Naive thymus-derived CD8-positive, alpha-beta T cell (primary cell): ENCODE results near the gene OVOL1. TPM values are rescaled to one million over a fixed set of nuclear protein-coding genes. Genes with fewer than 3 reads are reported as not detected.
"Not testable (repeated sequence)": the region's sequence is repeated elsewhere in the genome, so short reads cannot be mapped to it uniquely, and the experiment has no call there.

Experiments
- ATAC-seq, 2 donors: fragments of 150-1000 bp; cut with Tn5 transposase in 1 of 2; sonication (Bioruptor Pico), chemical (Tn5 transposase) in 1 of 2; 1 replicate in 1 of 2; 2 replicates in 1 of 2; pipeline ENCODE4 v1.10.0; 2021; ENCODE audit warnings: mild to moderate bottlenecking in 2 of 2, moderate library complexity in 2 of 2
- POLR2A ChIA-PET: fragments of 350-600 bp; sonication (Branson Sonifier 250); formaldehyde crosslinking; loops from one replicate; lab custom pipeline; 2021; ENCODE audit warnings: antibody characterized with exemption; lab: Charles Lee
- DNase-seq, 10 donors: peaks; one replicate each; pipeline versions ENCODE4 v3.0.0 to v3.0.0-alpha.2; 2020 to 2022
- H3K27ac Mint-ChIP-seq, 10 donors: one replicate each; pipeline ENCODE4 v1.8.0; 2020 to 2022; ENCODE audit warnings: mild to moderate bottlenecking in 10 of 10, mixed read lengths in 10 of 10, moderate library complexity in 4 of 10, inconsistent platforms in 1 of 10
- H3K27me3 Mint-ChIP-seq, 5 donors: one replicate each; pipeline ENCODE4 v1.8.0; 2021 to 2022; ENCODE audit warnings: mixed read lengths in 5 of 5
- H3K36me3 Mint-ChIP-seq, 3 donors: one replicate each; pipeline ENCODE4 v1.8.0; 2020 to 2022; ENCODE audit warnings: mixed read lengths in 3 of 3, mild to moderate bottlenecking in 2 of 3, inconsistent platforms in 1 of 3
- H3K4me1 Mint-ChIP-seq, 4 donors: one replicate each; pipeline ENCODE4 v1.8.0; 2021 to 2022; ENCODE audit warnings: mixed read lengths in 4 of 4
- H3K4me3 Mint-ChIP-seq, 10 donors: one replicate each; pipeline ENCODE4 v1.8.0; 2020 to 2022; ENCODE audit warnings: mild to moderate bottlenecking in 10 of 10, mixed read lengths in 10 of 10, moderate library complexity in 6 of 10, inconsistent platforms in 1 of 10
- H3K9me3 Mint-ChIP-seq, 9 donors: one replicate each; pipeline ENCODE4 v1.8.0; 2020 to 2022; ENCODE audit warnings: mixed read lengths in 9 of 9, mild to moderate bottlenecking in 3 of 9, inconsistent platforms in 1 of 9, moderate library complexity in 1 of 9
- polyA plus RNA-seq, 3 donors: library from polyadenylated mRNA; unstranded; fragments of 300-500 nt; fragmentation: Illumina TruSeq; gene quantifications; one replicate each; pipeline ENCODE4 v1.2.3, GENCODE V29; 2021
- total RNA-seq, 8 experiments: library from RNA in 2 of 8; stranded (reverse) in 2 of 8; gene quantifications; one replicate each; pipeline ENCODE4 v1.2.3 and lab custom pipeline; 2021 to 2026

OVOL1 gene
- total and polyA plus RNA-seq, 5 experiments from 2014 or later, result not detected

GRCh38 chr11:65814131-65814985 is 27.5 kb downstream of the OVOL1 start:
- H3K4me3 Mint-ChIP-seq, result no peak overlapping the region
- peak overlapping the region in 2 of 10 donors; percentile 55 for H3K27ac Mint-ChIP-seq
- no peak for DNase-seq

DNA sequence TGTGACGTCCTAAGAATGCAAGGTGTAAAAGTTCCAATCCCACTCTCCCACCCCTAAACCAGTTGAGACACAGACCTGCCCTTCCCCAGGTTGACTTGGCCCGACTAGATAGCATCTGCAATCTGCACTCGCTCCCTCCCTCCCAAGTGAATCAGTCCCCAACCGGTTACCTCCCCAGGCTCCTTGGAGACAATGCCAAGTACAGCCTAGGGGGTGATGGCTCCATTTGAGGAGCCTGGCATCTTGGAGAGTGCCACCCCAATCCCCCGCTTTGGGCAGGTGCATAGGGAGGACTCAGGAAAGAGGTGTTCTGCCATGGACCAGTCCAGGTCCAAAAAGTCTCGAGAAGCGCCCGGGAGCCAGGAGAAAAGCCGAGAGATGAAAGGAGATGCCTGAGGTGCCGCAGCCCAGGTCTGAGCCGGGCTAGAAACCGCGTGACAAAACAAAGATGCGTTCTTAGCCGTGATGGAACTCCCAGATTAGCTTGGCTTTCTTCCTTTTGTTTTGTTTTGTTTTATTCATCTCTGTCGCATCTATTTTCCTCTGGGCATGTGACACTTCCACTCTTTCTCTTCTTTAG is 28.2 kb downstream of the OVOL1 start:
- H3K27ac Mint-ChIP-seq, result peak overlapping the region in 2 of 10 donors; percentile 4 to 50
- DNase-seq, result no peak
- POLR2A ChIA-PET, result no interaction called here
- H3K4me3 Mint-ChIP-seq, result peak overlapping the region in 1 of 10 donors; percentile 20
- H3K9me3 Mint-ChIP-seq, result no peaks in the 10 kb centered on the region
- peaks cover 0 to 4% (median 0%) of the 10 kb centered on the region in 3 donors for H3K36me3 Mint-ChIP-seq
- peaks cover 6 to 23% (median 14%) of the 10 kb centered on the region in 4 donors for H3K4me1 Mint-ChIP-seq
- ATAC-seq, result no peak
- H3K27me3 Mint-ChIP-seq, result no peaks in the 10 kb centered on the region

More at GRCh38 chr11:65814131-65814985, 27.5 kb downstream of the OVOL1 start:
- no peak for ATAC-seq
- Mint-ChIP-seq H3K9me3 (no peaks in the 10 kb centered on the region), H3K4me1 (peaks cover 6 to 23% (median 14%) of the 10 kb centered on the region in 4 donors), H3K27me3 (no peaks in the 10 kb centered on the region), H3K36me3 (peaks cover 0 to 4% (median 0%) of the 10 kb centered on the region in 3 donors)
- POLR2A ChIA-PET, result interaction anchor here (0.5 kb wide), 1 partner anchor 34 kb away, joined by 3 read pairs; no protein-coding TSS in a partner anchor

- no peaks in the 10 kb centered on the region for H3K9me3 Mint-ChIP-seq
- H3K4me1 Mint-ChIP-seq, result peaks cover 6 to 16% (median 14%) of the 10 kb centered on the region in 4 donors
- H3K36me3 Mint-ChIP-seq, result peaks cover 0 to 4% (median 0%) of the 10 kb centered on the region in 3 donors
- peak overlapping the region in 4 of 10 donors; percentile 19 to 48 (median 30) for H3K27ac Mint-ChIP-seq
- no peak for ATAC-seq
- no peaks in the 10 kb centered on the region for H3K27me3 Mint-ChIP-seq
- H3K4me3 Mint-ChIP-seq, result peak overlapping the region in 8 of 10 donors; percentile 15 to 86 (median 82)
- no peak for DNase-seq
- POLR2A ChIA-PET, result interaction anchor here (1.3 to 3.4 kb wide), 3 partner anchors 37 to 112 kb away, joined by 3 to 24 read pairs (median 8); partner anchors contain the start of genes AP5B1 and CFL1
Observed at GRCh38 chr11:65816696-65817095, 29.8 kb downstream of the OVOL1 start.

DNA sequence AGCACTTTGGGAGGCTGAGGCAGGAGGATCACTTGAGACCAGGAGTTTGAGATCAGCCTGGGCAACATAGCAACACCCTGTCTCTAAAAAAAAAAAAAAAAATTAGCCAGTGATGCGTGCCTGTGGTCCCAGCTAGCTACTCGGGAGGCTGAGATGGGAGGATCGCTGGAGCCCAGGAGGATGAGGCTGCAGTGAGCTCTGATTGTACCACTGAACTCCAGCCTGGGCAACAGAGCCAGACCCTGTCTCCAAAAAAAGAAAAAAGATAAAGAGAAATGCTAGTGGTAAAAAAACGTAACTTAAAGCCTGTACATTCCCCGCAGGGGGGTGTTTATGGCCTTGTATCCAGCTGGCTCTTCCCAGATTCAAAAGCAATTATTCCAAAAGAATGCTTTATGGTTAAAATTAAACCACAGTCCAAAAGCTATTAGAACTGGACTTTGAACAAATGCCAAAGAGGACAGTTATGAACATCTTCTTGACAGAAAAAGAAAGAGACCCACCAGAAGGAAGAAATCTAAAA is 30.5 kb downstream of the OVOL1 start:
- Mint-ChIP-seq H3K36me3 (peaks cover 0 to 4% (median 0%) of the 10 kb centered on the region in 3 donors), H3K4me1 (peaks cover 6 to 16% (median 14%) of the 10 kb centered on the region in 4 donors), H3K9me3 (no peaks in the 10 kb centered on the region), H3K4me3 (peak overlapping the region; percentile 70 to 86 (median 82)), H3K27ac (peak overlapping the region; percentile 48 to 91 (median 71)), H3K27me3 (no peaks in the 10 kb centered on the region)
- POLR2A ChIA-PET, result interaction anchor here (0.7 to 3.4 kb wide), 10 partner anchors 37 to 290 kb away, joined by 3 to 24 read pairs (median 4); partner anchors contain the start of genes AP5B1, CFL1, FIBP and KAT5
- ATAC-seq (no peak), DNase-seq (no peak)

DNA sequence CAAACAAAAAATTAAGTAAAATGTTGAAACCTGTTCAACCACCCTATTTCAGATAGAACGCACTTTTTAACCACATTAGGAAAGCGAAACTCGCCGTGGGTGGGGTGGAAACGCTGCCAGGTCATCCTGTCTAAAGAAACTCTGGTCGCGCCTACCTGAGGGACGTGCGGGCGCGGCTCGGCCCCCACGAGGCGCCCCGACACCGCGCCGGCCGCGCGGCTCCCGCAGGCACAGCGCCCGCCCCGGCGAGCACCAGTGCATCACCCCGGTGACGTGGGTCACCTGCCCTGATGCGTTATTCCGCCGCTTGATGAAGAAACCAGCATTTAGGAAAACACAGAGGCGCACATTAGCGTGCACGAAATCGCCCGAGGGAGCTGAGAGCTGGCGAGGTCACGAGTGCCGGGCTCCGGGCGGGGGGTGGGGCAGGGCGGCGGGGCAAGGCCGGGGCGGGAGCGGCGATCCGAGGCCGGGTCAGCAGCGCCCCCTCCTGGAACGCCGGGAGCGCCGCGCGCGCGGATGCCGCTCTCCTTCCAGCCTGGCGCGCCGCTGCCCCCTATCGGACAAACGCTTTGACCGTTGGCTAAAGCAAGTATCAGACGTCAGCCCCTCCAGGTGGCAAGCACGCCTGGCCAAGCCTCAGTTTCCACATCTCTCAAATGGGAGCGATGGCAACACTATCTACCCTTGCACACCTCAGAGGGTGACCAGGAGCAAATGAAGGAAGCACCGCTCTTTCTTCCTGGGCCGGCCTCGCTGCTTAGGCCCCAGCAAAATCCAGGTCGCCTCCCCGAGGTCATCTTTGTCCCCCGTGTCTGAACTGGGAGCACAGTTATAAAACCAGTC is 31.2 kb downstream of the OVOL1 start:
- no peaks in the 10 kb centered on the region for H3K9me3 Mint-ChIP-seq
- H3K4me1 Mint-ChIP-seq, result peaks cover 6 to 16% (median 14%) of the 10 kb centered on the region in 4 donors
- peaks cover 0 to 4% (median 0%) of the 10 kb centered on the region in 3 donors for H3K36me3 Mint-ChIP-seq
- H3K4me3 Mint-ChIP-seq, result peak overlapping the region; percentile 70 to 86 (median 82)
- DNase-seq (peak; percentile 83 to 99 (median 91)), ATAC-seq (peak; percentile 87 to 88)
- peak overlapping the region; percentile 48 to 91 (median 84) for H3K27ac Mint-ChIP-seq
- POLR2A ChIA-PET, result interaction anchor here (0.7 to 3.4 kb wide), 12 partner anchors 17 to 289 kb away, joined by 3 to 24 read pairs (median 3); partner anchors contain the start of genes AP5B1, CFL1, FIBP and KAT5
- H3K27me3 Mint-ChIP-seq, result peaks cover 0 to 2% (median 0%) of the 10 kb centered on the region in 5 donors

DNA sequence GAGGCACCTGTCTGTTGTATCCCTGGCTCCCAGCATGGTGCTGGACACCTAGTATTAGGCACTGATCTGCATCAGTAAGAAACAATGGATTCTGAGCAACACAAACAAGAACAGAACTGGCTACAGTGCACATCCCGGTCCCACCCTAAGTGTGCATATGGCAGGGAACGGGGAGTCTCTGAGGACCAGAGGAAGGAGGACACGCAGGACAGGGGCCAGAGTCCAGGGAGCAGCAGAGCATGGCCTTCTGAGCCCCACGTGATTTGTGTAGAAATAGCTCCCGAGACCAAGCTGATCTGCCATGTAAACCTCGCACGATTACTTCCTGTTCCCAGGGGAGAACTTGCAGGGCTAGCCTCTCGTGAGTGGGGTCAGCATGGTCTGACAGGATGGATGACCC is 34.2 kb downstream of the OVOL1 start:
- Mint-ChIP-seq H3K4me3 (no peak overlapping the region), H3K4me1 (peaks cover 4 to 16% (median 14%) of the 10 kb centered on the region in 4 donors), H3K27ac (no peak overlapping the region), H3K36me3 (peaks cover 0 to 2% (median 0%) of the 10 kb centered on the region in 3 donors), H3K9me3 (no peaks in the 10 kb centered on the region), H3K27me3 (peaks cover 0 to 2% (median 0%) of the 10 kb centered on the region in 5 donors)
- POLR2A ChIA-PET, result no interaction called here
- no peak for DNase-seq
- ATAC-seq, result no peak

DNA sequence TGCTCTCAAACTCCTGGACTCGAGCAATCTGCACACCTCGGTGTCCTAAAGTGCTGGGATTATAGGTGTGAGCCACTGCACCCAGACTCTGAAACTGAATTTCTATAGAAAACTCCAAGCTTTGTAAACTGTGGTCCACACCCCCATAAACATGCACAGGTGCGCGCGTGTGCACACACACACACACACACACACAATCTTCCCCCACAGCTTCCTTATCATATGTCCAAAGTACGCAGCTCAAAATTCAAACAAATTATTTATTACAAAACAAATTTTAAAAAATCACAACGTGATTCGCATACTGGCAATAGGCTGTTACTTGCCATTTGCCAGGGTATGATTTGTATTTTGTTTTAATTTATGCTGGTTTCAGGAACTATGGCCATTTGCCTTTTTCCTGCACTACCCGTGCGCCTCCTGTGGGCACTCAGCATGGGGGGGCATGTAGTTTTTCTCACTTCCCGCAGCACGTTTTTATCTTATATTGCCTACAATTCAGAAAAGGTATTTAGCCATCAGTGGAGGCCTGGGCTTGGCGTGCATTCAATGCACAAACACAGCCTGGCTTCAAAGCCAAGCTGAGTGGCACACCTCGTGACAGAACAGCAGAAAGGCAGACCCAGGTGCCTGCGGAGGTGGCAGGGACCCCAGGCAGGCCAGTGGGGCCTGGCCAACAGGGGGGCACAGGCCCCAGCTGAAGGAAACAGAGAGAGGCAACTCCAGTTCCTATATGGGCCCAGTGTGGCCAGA is 36.1 kb downstream of the OVOL1 start:
- no peak for DNase-seq
- POLR2A ChIA-PET, result interaction anchor here (0.6 to 0.8 kb wide), 2 partner anchors 22 to 59 kb away, joined by 3 to 4 read pairs; no protein-coding TSS in a partner anchor
- peak overlapping the region in 2 of 10 donors; percentile 37 to 38 for H3K27ac Mint-ChIP-seq
- H3K9me3 Mint-ChIP-seq, result no peaks in the 10 kb centered on the region
- H3K27me3 Mint-ChIP-seq, result peaks cover 0 to 2% (median 0%) of the 10 kb centered on the region in 5 donors
- H3K4me3 Mint-ChIP-seq, result no peak overlapping the region
- peaks cover 0 to 4% (median 3%) of the 10 kb centered on the region in 4 donors for H3K4me1 Mint-ChIP-seq
- ATAC-seq, result no peak
- no peaks in the 10 kb centered on the region for H3K36me3 Mint-ChIP-seq

DNA sequence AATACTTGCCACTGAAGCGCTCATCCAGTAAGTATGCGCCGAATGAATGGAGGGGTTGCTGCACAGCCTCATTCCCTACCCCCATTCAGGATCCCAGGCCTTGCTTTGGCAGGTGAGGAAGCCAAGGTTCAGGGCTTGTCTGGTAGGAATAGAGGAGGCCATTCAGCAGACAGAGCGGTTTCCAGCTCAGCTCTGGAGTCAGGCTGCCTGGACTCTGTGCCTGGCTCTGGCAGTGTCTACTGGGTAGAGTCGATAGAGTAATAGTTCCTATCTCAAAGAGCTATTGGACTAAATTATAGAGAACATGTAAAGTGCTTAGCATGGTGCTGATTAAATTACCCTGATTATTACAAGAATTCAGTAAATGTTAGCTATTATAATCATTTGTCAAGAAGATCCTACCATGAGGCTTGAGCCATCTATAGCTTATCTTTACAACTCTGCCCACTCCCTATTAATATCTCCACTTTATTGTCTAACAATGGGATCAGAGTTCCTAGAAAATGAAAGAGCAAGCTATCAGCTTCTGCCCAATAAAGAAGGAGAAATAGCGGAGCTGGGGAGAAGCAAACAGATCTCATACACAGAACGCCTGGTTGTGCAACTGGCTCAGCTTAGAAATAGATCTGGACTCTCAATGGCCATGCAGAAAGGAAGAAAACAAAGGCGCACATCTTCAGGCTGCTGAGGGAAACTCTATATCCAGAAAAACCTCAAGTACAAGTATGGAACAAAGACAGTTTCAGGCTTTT is 40.3 kb downstream of the OVOL1 start:
- peaks cover 0 to 10% (median 4%) of the 10 kb centered on the region in 4 donors for H3K4me1 Mint-ChIP-seq
- no peaks in the 10 kb centered on the region for H3K9me3 Mint-ChIP-seq
- H3K4me3 Mint-ChIP-seq, result no peak overlapping the region
- ATAC-seq, result no peak
- H3K36me3 Mint-ChIP-seq, result no peaks in the 10 kb centered on the region
- peaks cover 0 to 2% (median 0%) of the 10 kb centered on the region in 5 donors for H3K27me3 Mint-ChIP-seq
- POLR2A ChIA-PET, result interaction anchor here (0.6 to 0.7 kb wide), 2 partner anchors 15 to 20 kb away, joined by 3 to 4 read pairs; no protein-coding TSS in a partner anchor
- DNase-seq, result no peak
- H3K27ac Mint-ChIP-seq, result no peak overlapping the region

GRCh38 chr11:65829459-65829858 is 42.6 kb downstream of the OVOL1 start:
- Mint-ChIP-seq H3K36me3 (no peaks in the 10 kb centered on the region), H3K4me1 (peaks cover 8 to 16% (median 12%) of the 10 kb centered on the region in 4 donors), H3K9me3 (no peaks in the 10 kb centered on the region), H3K27me3 (no peaks in the 10 kb centered on the region), H3K27ac (no peak overlapping the region), H3K4me3 (no peak overlapping the region)
- no peak for ATAC-seq
- DNase-seq, result no peak
- POLR2A ChIA-PET, result no interaction called here

DNA sequence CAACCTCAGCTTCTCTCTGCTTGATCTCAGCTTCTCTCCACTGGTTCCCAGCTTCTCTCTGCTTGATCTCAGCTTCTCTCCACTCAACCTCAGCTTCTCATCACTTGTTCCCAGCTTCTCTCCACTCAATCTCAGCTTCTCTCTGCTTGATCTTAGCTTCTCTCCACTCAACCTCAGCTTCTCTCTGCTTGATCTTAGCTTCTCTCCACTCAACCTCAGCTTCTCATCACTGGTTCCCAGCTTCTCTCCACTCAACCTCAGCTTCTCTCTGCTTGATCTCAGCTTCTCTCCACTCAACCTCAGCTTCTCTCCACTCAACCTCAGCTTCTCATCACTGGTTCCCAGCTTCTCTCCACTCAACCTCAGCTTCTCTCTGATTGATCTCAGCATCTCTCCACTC is 45.4 kb downstream of the OVOL1 start:
- ATAC-seq, H3K9me3 Mint-ChIP-seq, H3K36me3 Mint-ChIP-seq, DNase-seq, H3K27me3 Mint-ChIP-seq: not testable (repeated sequence)
- H3K4me3 Mint-ChIP-seq, result peak overlapping the region in 4 of 10 donors; percentile 4 to 38 (median 34)
- H3K4me1 Mint-ChIP-seq, result peaks cover 8 to 16% (median 12%) of the 10 kb centered on the region in 4 donors
- peak overlapping the region in 4 of 10 donors; percentile 7 to 68 (median 54) for H3K27ac Mint-ChIP-seq
- POLR2A ChIA-PET, result interaction anchor here (1.2 to 3.6 kb wide), 5 partner anchors 17 to 480 kb away, joined by 3 to 38 read pairs (median 7); partner anchors contain the start of genes CFL1 and MUS81
